Measurements from ENCODE around the gene ERC2. TPM values are rescaled to one million over a fixed set of nuclear protein-coding genes. Genes with fewer than 3 reads are reported as not detected.

ERC2 gene
- total RNA-seq, 1 donor from 2014 or later = 7.4 TPM

GRCh38 chr3:55882006-55882405 is 586.3 kb downstream of the ERC2 start:
- no peaks in the 10 kb centered on the region for H3K36me3 ChIP-seq (ENCODE audit: insufficient read depth, low read length)
- H4K20me1 ChIP-seq (ENCODE audit: insufficient read depth, low read length) = no peaks in the 10 kb centered on the region
- no peak overlapping the region for H2AFZ ChIP-seq (ENCODE audit: low read depth, low read length)
- no peak overlapping the region for H3K27ac ChIP-seq (ENCODE audit: low read depth, low read length)
- Mint-ChIP-seq H3K27ac (ENCODE audit: unreplicated experiment) (no peak overlapping the region), H3K27me3 (ENCODE audit: low read depth, unreplicated experiment) (no peaks in the 10 kb centered on the region), H3K4me3 (ENCODE audit: unreplicated experiment) (no peak overlapping the region), H3K36me3 (ENCODE audit: low read depth, unreplicated experiment) (no peaks in the 10 kb centered on the region), H3K9me3 (ENCODE audit: unreplicated experiment) (no peaks in the 10 kb centered on the region), H3K4me1 (ENCODE audit: low read depth, unreplicated experiment) (peaks cover 18% of the 10 kb centered on the region)
- no peak overlapping the region for H3K9ac ChIP-seq (ENCODE audit: low read length)
- FAIRE-seq (no peak), DNase-seq (ENCODE audit: low read depth) (no peak)
- no peak overlapping the region for H3K4me3 ChIP-seq (ENCODE audit: insufficient read depth, low read depth, low read length)
- peaks cover 3% of the 10 kb centered on the region for H3K4me1 ChIP-seq (ENCODE audit: insufficient read depth, low read length)
- H3K4me2 ChIP-seq (ENCODE audit: low read length) = no peak overlapping the region
- no peaks in the 10 kb centered on the region for H3K9me3 ChIP-seq (ENCODE audit: insufficient read depth, low read depth, low read length)
- H3K27me3 ChIP-seq (ENCODE audit: insufficient read depth, low read length) = peaks cover 5% of the 10 kb centered on the region
- no peaks in the 10 kb centered on the region for H3K79me2 ChIP-seq (ENCODE audit: insufficient read depth, low read length)
- TF ChIP-seq CTCF (IDR thresholded peaks at IDR 0.05; ENCODE audit: insufficient read depth, low read depth, low read length) (no peak), EZH2 (IDR thresholded peaks at IDR 0.05; ENCODE audit: insufficient read depth, low read length) (no peak)

GRCh38 chr3:55880357-55880756 is 587.9 kb downstream of the ERC2 start:
- H3K79me2 ChIP-seq (ENCODE audit: insufficient read depth, low read length) = no peaks in the 10 kb centered on the region
- H2AFZ ChIP-seq (ENCODE audit: low read depth, low read length) = no peak overlapping the region
- DNase-seq (ENCODE audit: low read depth) (no peak), FAIRE-seq (no peak)
- TF ChIP-seq EZH2 (IDR thresholded peaks at IDR 0.05; ENCODE audit: insufficient read depth, low read length) (no peak), CTCF (IDR thresholded peaks at IDR 0.05; ENCODE audit: insufficient read depth, low read depth, low read length) (no peak)
- H3K4me3 ChIP-seq (ENCODE audit: insufficient read depth, low read depth, low read length) = no peak overlapping the region
- no peak overlapping the region for H3K9ac ChIP-seq (ENCODE audit: low read length)
- Mint-ChIP-seq H3K27ac (ENCODE audit: unreplicated experiment) (no peak overlapping the region), H3K4me1 (ENCODE audit: low read depth, unreplicated experiment) (peaks cover 12% of the 10 kb centered on the region), H3K4me3 (ENCODE audit: unreplicated experiment) (no peak overlapping the region), H3K9me3 (ENCODE audit: unreplicated experiment) (no peaks in the 10 kb centered on the region), H3K27me3 (ENCODE audit: low read depth, unreplicated experiment) (no peaks in the 10 kb centered on the region), H3K36me3 (ENCODE audit: low read depth, unreplicated experiment) (no peaks in the 10 kb centered on the region)
- no peak overlapping the region for H3K27ac ChIP-seq (ENCODE audit: low read depth, low read length)
- H4K20me1 ChIP-seq (ENCODE audit: insufficient read depth, low read length) = no peaks in the 10 kb centered on the region
- no peaks in the 10 kb centered on the region for H3K36me3 ChIP-seq (ENCODE audit: insufficient read depth, low read length)
- no peaks in the 10 kb centered on the region for H3K9me3 ChIP-seq (ENCODE audit: insufficient read depth, low read depth, low read length)
- H3K4me1 ChIP-seq (ENCODE audit: insufficient read depth, low read length) = no peaks in the 10 kb centered on the region
- H3K4me2 ChIP-seq (ENCODE audit: low read length) = no peak overlapping the region
- peaks cover 5% of the 10 kb centered on the region for H3K27me3 ChIP-seq (ENCODE audit: insufficient read depth, low read length)

- Mint-ChIP-seq H3K27me3 (ENCODE audit: low read depth, unreplicated experiment) (no peaks in the 10 kb centered on the region), H3K36me3 (ENCODE audit: low read depth, unreplicated experiment) (no peaks in the 10 kb centered on the region), H3K4me3 (ENCODE audit: unreplicated experiment) (no peak overlapping the region), H3K9me3 (ENCODE audit: unreplicated experiment) (no peaks in the 10 kb centered on the region), H3K4me1 (ENCODE audit: low read depth, unreplicated experiment) (peaks cover 10% of the 10 kb centered on the region), H3K27ac (ENCODE audit: unreplicated experiment) (peak overlapping the region; percentile 9)
- DNase-seq (ENCODE audit: low read depth) (peak; percentile 22), FAIRE-seq (no peak)
- no peaks in the 10 kb centered on the region for H3K36me3 ChIP-seq (ENCODE audit: insufficient read depth, low read length)
- H3K27me3 ChIP-seq (ENCODE audit: insufficient read depth, low read length) = peaks cover 7% of the 10 kb centered on the region
- no peak overlapping the region for H3K9ac ChIP-seq (ENCODE audit: low read length)
- no peaks in the 10 kb centered on the region for H4K20me1 ChIP-seq (ENCODE audit: insufficient read depth, low read length)
- no peak overlapping the region for H3K27ac ChIP-seq (ENCODE audit: low read depth, low read length)
- TF ChIP-seq EZH2 (IDR thresholded peaks at IDR 0.05; ENCODE audit: insufficient read depth, low read length) = no peak
- TF ChIP-seq CTCF (IDR thresholded peaks at IDR 0.05; ENCODE audit: insufficient read depth, low read depth, low read length) = no peak
- H3K9me3 ChIP-seq (ENCODE audit: insufficient read depth, low read depth, low read length) = no peaks in the 10 kb centered on the region
- no peak overlapping the region for H3K4me2 ChIP-seq (ENCODE audit: low read length)
- H2AFZ ChIP-seq (ENCODE audit: low read depth, low read length) = no peak overlapping the region
- H3K4me3 ChIP-seq (ENCODE audit: insufficient read depth, low read depth, low read length) = no peak overlapping the region
- H3K4me1 ChIP-seq (ENCODE audit: insufficient read depth, low read length) = no peaks in the 10 kb centered on the region
- H3K79me2 ChIP-seq (ENCODE audit: insufficient read depth, low read length) = no peaks in the 10 kb centered on the region
These were observed 588.4 kb downstream of the ERC2 start for GRCh38 chr3:55879901-55880331.

Measured in astrocyte (in vitro differentiated cells and primary cell).